A673 (cell line): Measurements from ENCODE around the gene DHDDS. TPM values are rescaled to one million over a fixed set of nuclear protein-coding genes. Genes with fewer than 3 reads are reported as not detected.

Source experiments
- BruUV-seq: library from RNA; stranded (reverse); fragments of 400-500 nt; replicated peaks from 2 replicates; lab custom pipeline; 2021; lab: Mats Ljungman, UMichigan
- CTCF ChIA-PET: fragments of 300-600 bp; sonication (Branson Sonifier 250); formaldehyde crosslinking; loops from one replicate; lab custom pipeline; 2022; ENCODE audit warnings: antibody characterized with exemption; lab: Charles Lee
- POLR2A ChIA-PET: fragments of 300-600 bp; sonication (Branson Sonifier 250); formaldehyde crosslinking; loops from one replicate; lab custom pipeline; 2022; ENCODE audit warnings: antibody characterized with exemption; ENCODE audit not compliant: low non-redundant PET; lab: Charles Lee
- DNase-seq: peaks from one replicate; pipeline ENCODE4 v3.0.0-alpha.2; 2015; ENCODE audit warnings: low spot score
- H3K27ac ChIP-seq: fragments of 200-600 bp; sonication (generic); 2 replicates; pipeline ENCODE4 v1.5.1; 2016; ENCODE audit warnings: mixed run types, low read depth, mild to moderate bottlenecking, mixed read lengths, antibody characterized with exemption, low read length; ENCODE audit not compliant: poor library complexity, severe bottlenecking
- H3K27me3 ChIP-seq: fragments of 200-600 bp; sonication (generic); replicated peaks from 2 replicates; pipeline ENCODE4 v1.6.1; 2017; ENCODE audit warnings: mixed run types, low read depth, mild to moderate bottlenecking, mixed read lengths, antibody characterized with exemption, low read length; ENCODE audit not compliant: insufficient read depth, poor library complexity
- H3K36me3 ChIP-seq: fragments of 200-600 bp; sonication (generic); 2 replicates; pipeline ENCODE4 v1.6.1; 2016; ENCODE audit warnings: mixed run types, mild to moderate bottlenecking, mixed read lengths, antibody characterized with exemption, low read length; ENCODE audit not compliant: insufficient read depth, poor library complexity, severe bottlenecking
- H3K4me1 ChIP-seq: fragments of 200-600 bp; sonication (generic); 2 replicates; pipeline ENCODE4 v1.6.1; 2017; ENCODE audit warnings: mixed run types, mild to moderate bottlenecking, mixed read lengths, antibody characterized with exemption, low read length; ENCODE audit not compliant: insufficient read depth, poor library complexity, severe bottlenecking
- H3K4me3 ChIP-seq: fragments of 200-600 bp; sonication (generic); 2 replicates; pipeline ENCODE4 v1.5.1; 2016; ENCODE audit warnings: low read depth, mixed run types, mild to moderate bottlenecking, mixed read lengths, low read length; ENCODE audit not compliant: poor library complexity, severe bottlenecking
- H3K9me3 ChIP-seq: fragments of 200-600 bp; sonication (generic); 2 replicates; pipeline ENCODE4 v1.6.1; 2016; ENCODE audit warnings: mixed run types, low read depth, mild to moderate bottlenecking, mixed read lengths, antibody characterized with exemption, low read length; ENCODE audit not compliant: poor library complexity, severe bottlenecking
- EZH2 ChIP-seq: fragments of 200-600 bp; sonication (generic); IDR thresholded peaks from 2 replicates; pipeline ENCODE4 v1.6.1; 2017; ENCODE audit warnings: borderline replicate concordance, low read depth, mild to moderate bottlenecking, mixed read lengths, antibody characterized with exemption, low read length; ENCODE audit not compliant: poor library complexity, severe bottlenecking
- intact Hi-C: fragments of 100-400 bp; cut with micrococcal nuclease; formaldehyde crosslinking; loops from one replicate; pipeline ENCODE4 v1.10.0; 2022; ENCODE audit not compliant: unreplicated experiment
- total RNA-seq: library from RNA; stranded (reverse); gene quantifications from 2 replicates; pipeline ENCODE4 v1.2.3, GENCODE V29; 2021
- TF ChIP-seq, protein P1 (sequence below): fragments of 300-800, 200-600 bp; sonication (generic); conservative IDR thresholded peaks from 2 replicates; pipeline ENCODE4 v1.5.1; 2017; ENCODE audit warnings: low read depth, mild to moderate bottlenecking, antibody characterized with exemption, low read length, moderate library complexity, mixed read lengths

Gene DHDDS
- total RNA-seq, 1 experiment from 2014 or later, result 50.7 TPM

DNA sequence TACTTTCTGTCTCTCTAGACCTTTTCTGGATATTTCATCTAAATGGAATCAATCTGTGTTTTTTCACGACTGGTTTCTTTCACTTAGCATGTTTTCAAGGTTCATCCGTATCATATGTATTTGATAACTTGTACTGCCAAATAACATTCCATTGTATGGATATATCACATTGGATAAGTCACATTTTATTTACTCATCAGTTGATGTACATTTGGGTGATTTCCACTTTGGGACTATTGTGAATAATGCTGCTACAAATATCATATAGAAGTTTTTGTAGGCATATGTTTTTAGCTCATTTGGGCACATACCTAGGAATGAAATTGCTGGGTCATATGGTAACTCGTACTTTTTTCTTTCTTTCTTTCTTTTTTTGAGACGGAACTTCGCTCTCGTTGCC, 46.9 kb downstream of the DHDDS start:
- peaks cover 42% of the 10 kb centered on the region for H3K36me3 ChIP-seq

DNA sequence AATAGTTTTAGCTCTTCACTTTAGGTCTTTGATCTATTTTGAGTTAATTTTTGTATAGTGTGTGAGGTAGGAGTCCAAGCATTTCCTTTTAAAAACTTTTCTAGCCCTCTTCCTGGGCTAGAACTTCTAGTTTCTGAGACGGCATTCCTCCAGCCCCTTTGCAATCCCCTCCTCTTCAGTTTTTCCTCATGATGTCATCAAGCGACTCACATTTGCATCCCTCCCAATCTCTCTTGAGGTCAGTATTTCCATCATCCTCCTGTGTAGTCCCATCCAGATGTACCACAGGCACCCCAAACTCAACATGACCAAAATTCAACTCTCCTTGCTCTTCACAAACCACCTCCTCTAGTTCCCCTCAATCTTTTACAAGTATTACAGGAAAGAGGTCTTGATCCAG, 50.8 kb downstream of the DHDDS start:
- BruUV-seq, result no TSS peak
- Histone ChIP-seq H3K27ac (no peak overlapping the region), H3K36me3 (peaks cover 8% of the 10 kb centered on the region), H3K27me3 (no peaks in the 10 kb centered on the region), H3K9me3 (no peaks in the 10 kb centered on the region), H3K4me3 (no peak overlapping the region), H3K4me1 (no peaks in the 10 kb centered on the region)
- POLR2A ChIA-PET, result no interaction called here
- no peak for TF ChIP-seq EZH2
- TF ChIP-seq, protein P1, sequence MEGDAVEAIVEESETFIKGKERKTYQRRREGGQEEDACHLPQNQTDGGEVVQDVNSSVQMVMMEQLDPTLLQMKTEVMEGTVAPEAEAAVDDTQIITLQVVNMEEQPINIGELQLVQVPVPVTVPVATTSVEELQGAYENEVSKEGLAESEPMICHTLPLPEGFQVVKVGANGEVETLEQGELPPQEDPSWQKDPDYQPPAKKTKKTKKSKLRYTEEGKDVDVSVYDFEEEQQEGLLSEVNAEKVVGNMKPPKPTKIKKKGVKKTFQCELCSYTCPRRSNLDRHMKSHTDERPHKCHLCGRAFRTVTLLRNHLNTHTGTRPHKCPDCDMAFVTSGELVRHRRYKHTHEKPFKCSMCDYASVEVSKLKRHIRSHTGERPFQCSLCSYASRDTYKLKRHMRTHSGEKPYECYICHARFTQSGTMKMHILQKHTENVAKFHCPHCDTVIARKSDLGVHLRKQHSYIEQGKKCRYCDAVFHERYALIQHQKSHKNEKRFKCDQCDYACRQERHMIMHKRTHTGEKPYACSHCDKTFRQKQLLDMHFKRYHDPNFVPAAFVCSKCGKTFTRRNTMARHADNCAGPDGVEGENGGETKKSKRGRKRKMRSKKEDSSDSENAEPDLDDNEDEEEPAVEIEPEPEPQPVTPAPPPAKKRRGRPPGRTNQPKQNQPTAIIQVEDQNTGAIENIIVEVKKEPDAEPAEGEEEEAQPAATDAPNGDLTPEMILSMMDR, result no peak
- CTCF ChIA-PET, result no interaction called here
- intact Hi-C loops, result no loop called here
- no peak for DNase-seq

More for the DNA sequence above, 46.9 kb downstream of the DHDDS start:
- TF ChIP-seq, protein P1, result no peak
- TF ChIP-seq EZH2, result no peak
- H3K27ac ChIP-seq, result no peak overlapping the region
- intact Hi-C loops, result no loop called here
- POLR2A ChIA-PET, result interaction anchor here (0.6 kb wide), 1 partner anchor 327 kb away, joined by 9 read pairs; no protein-coding TSS in a partner anchor
- DNase-seq, result no peak
- no peak overlapping the region for H3K4me3 ChIP-seq
- H3K4me1 ChIP-seq, result peaks cover 10% of the 10 kb centered on the region
- CTCF ChIA-PET, result no interaction called here
- no peaks in the 10 kb centered on the region for H3K9me3 ChIP-seq
- BruUV-seq, result no TSS peak
- no peaks in the 10 kb centered on the region for H3K27me3 ChIP-seq

DNA sequence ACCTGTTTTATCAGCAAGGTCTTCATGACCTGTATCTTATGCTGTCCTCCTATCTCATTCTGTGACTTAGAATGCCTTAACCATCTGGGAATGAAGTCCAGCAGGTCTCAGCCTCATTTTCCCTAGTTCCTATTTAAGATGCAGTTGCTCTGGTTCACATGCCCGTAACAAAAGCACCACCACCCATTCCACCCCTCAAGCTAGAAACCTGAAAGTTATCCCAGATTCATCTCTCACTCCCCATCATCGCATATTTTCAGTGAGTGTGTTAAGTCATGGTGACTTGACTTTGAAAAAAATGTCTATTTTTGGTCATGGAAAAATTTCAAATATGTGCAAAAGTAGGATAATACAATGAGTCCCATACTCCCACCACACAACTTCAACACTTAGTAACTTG, 51.9 kb downstream of the DHDDS start:
- TF ChIP-seq, protein P1, result no peak
- no peak for TF ChIP-seq EZH2
- Histone ChIP-seq H3K27me3 (no peaks in the 10 kb centered on the region), H3K4me3 (no peak overlapping the region), H3K36me3 (peaks cover 3% of the 10 kb centered on the region), H3K4me1 (no peaks in the 10 kb centered on the region), H3K9me3 (no peaks in the 10 kb centered on the region), H3K27ac (no peak overlapping the region)
- BruUV-seq, result no TSS peak
- DNase-seq, result no peak
- POLR2A ChIA-PET, result no interaction called here
- CTCF ChIA-PET, result no interaction called here
- intact Hi-C loops, result no loop called here
